NT2/D1 (cell line): ENCODE measurements around the gene ENOX1.

Experiments used
- YY1 ChIP-seq: IDR thresholded peaks from 2 replicates; pipeline ENCODE4 v1.6.1; 2011; ENCODE audit not compliant: insufficient read length, insufficient read depth
- ZNF274 ChIP-seq: IDR thresholded peaks from 2 replicates; pipeline ENCODE4 v1.6.1; 2011; ENCODE audit warnings: mild to moderate bottlenecking, low read depth, low read length

DNA sequence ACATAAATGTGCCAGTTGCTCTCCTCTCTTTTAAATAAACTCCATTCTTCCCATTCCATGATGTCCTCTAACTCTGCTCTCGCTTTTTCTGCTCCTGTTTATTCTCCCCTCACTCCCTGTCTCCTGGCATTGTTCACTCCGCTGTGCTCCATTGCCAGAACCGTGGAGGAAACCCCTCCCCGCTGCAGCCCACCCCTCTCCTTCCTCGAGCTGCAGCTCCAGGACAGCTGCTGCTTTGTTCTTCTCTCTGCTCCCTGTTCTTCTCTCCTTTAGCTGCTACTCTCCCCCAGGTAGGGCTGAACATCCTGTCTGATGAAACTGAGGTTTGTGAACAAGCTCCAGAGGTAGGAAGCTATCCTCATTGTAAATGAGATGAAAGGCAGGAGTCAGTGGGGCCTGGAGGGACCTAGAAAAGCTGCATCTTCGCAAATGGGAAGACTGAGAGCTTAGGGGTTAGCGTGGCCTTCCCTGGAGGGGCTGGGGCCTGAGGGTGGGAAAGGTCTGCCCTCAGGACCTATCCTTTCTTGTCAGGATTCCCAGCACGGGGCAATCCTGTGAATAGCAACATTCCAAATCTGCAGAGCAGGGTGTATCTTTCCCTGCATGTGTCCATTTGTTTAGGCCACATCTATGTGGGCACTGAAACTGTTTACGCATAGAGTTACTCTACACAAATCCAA lies 519.7 kb downstream of the ENOX1 start:
- TF ChIP-seq YY1 (no peak), ZNF274 (no peak)
